IMR-90 (cell line): ENCODE results near the gene CDC45. TPM values are rescaled to one million over a fixed set of nuclear protein-coding genes. Genes with fewer than 3 reads are reported as not detected.

ENCODE experiments used
- ATAC-seq: fragments of 200-7000 bp; cut with Tn5 transposase; 2 replicates; pipeline ENCODE4 v1.9.1; 2020; ENCODE audit warnings: low read depth, mild to moderate bottlenecking, moderate library complexity
- BruUV-seq: library from RNA; stranded (reverse); fragments of 400-500 nt; replicated peaks from 2 replicates; lab custom pipeline; 2021; lab: Mats Ljungman, UMichigan
- CTCF ChIA-PET: fragments of 300-600 bp; formaldehyde crosslinking; extraction: SDS; loops from one replicate; lab custom pipeline; 2021; ENCODE audit warnings: antibody characterized with exemption; lab: Yijun Ruan, JAX
- POLR2A ChIA-PET: fragments of 300-600 bp; sonication (Branson Sonifier 250); formaldehyde crosslinking; loops from one replicate; lab custom pipeline; 2022; ENCODE audit warnings: antibody characterized with exemption; ENCODE audit not compliant: unreplicated experiment; lab: Charles Lee
- DNase-seq: peaks from one replicate; pipeline ENCODE4 v3.0.0; 2013
- H2AFZ ChIP-seq: replicated peaks from 2 replicates; pipeline ENCODE3; 2013; ENCODE audit warnings: low read length, mild to moderate bottlenecking; ENCODE audit not compliant: poor library complexity
- H2AK5ac ChIP-seq: 2 replicates; pipeline ENCODE4 v1.6.1; 2013; ENCODE audit warnings: low read depth, low read length, inconsistent platforms
- H2AK9ac ChIP-seq: replicated peaks from 2 replicates; pipeline ENCODE3; 2013; ENCODE audit warnings: mild to moderate bottlenecking, low read depth, low read length, moderate library complexity; ENCODE audit not compliant: poor library complexity
- H2BK120ac ChIP-seq: 2 replicates; pipeline ENCODE4 v1.6.1; 2013; ENCODE audit warnings: low read depth, low read length, inconsistent platforms
- H2BK15ac ChIP-seq: 3 replicates; pipeline ENCODE4 v1.6.1; 2013; ENCODE audit warnings: low read depth, low read length, inconsistent platforms
- H2BK20ac ChIP-seq: 2 replicates; pipeline ENCODE4 v1.6.1; 2013; ENCODE audit warnings: low read depth, mild to moderate bottlenecking, inconsistent platforms, low read length, moderate library complexity
- H2BK5ac ChIP-seq: 2 replicates; pipeline ENCODE4 v1.6.1; 2013; ENCODE audit warnings: mild to moderate bottlenecking, low read depth, low read length, inconsistent platforms; ENCODE audit not compliant: poor library complexity, severe bottlenecking
- H3K14ac ChIP-seq: replicated peaks from 2 replicates; pipeline ENCODE4 v1.6.1; 2013; ENCODE audit warnings: low read depth, low read length, inconsistent platforms
- H3K18ac ChIP-seq: 2 replicates; pipeline ENCODE4 v1.6.1; 2013; ENCODE audit warnings: low read depth, low read length, control low read depth
- H3K23ac ChIP-seq: 2 replicates; pipeline ENCODE4 v1.6.1; 2013; ENCODE audit warnings: low read depth, low read length, inconsistent platforms
- H3K27ac ChIP-seq: 2 replicates; pipeline ENCODE4 v1.5.1; 2013; ENCODE audit warnings: mild to moderate bottlenecking, control low read depth, low read length; ENCODE audit not compliant: insufficient read depth
- H3K27me3 ChIP-seq: 2 replicates; pipeline ENCODE4 v1.6.1; 2013; ENCODE audit warnings: low read length; ENCODE audit not compliant: control insufficient read depth, insufficient read depth
- H3K36me3 ChIP-seq: 2 replicates; pipeline ENCODE4 v1.6.1; 2013; ENCODE audit warnings: low read length, mixed read lengths; ENCODE audit not compliant: control insufficient read depth, insufficient read depth
- H3K4ac ChIP-seq: 2 replicates; pipeline ENCODE4 v1.6.1; 2013; ENCODE audit warnings: low read depth, low read length, inconsistent platforms
- H3K4me1 ChIP-seq: 2 replicates; pipeline ENCODE4 v1.6.1; 2013; ENCODE audit warnings: low read length, mixed read lengths; ENCODE audit not compliant: control insufficient read depth, insufficient read depth
- H3K4me2 ChIP-seq: 2 replicates; pipeline ENCODE4 v1.6.1; 2013; ENCODE audit warnings: low read depth, mild to moderate bottlenecking, control low read depth, low read length, moderate library complexity
- H3K4me3 ChIP-seq: 2 replicates; pipeline ENCODE4 v1.5.1; 2013; ENCODE audit warnings: low read depth, mild to moderate bottlenecking, control low read depth, low read length, moderate library complexity; ENCODE audit not compliant: insufficient read depth
- H3K56ac ChIP-seq: 2 replicates; pipeline ENCODE4 v1.6.1; 2013; ENCODE audit warnings: low read length, inconsistent platforms; ENCODE audit not compliant: insufficient read depth; ENCODE audit errors: extremely low read depth
- H3K79me1 ChIP-seq, 2 experiments: 2 replicates each; pipeline ENCODE4 v1.6.1; 2013; ENCODE audit warnings: low read length in 2 of 2, inconsistent platforms in 1 of 2, low read depth in 1 of 2
- H3K9ac ChIP-seq: 2 replicates; pipeline ENCODE4 v1.6.1; 2013; ENCODE audit warnings: low read depth, low read length, control low read depth
- H3K9me1 ChIP-seq: 2 replicates; pipeline ENCODE4 v1.6.1; 2013; ENCODE audit warnings: low read length, inconsistent platforms; ENCODE audit not compliant: insufficient read depth
- H3K9me3 ChIP-seq: 2 replicates; pipeline ENCODE4 v1.6.1; 2013; ENCODE audit warnings: low read length; ENCODE audit not compliant: control insufficient read depth, insufficient read depth
- H4K20me1 ChIP-seq: 2 replicates; pipeline ENCODE4 v1.6.1; 2013; ENCODE audit warnings: low read length, inconsistent platforms; ENCODE audit not compliant: insufficient read depth
- H4K5ac ChIP-seq: 2 replicates; pipeline ENCODE4 v1.6.1; 2013; ENCODE audit warnings: mild to moderate bottlenecking, low read depth, low read length, control low read depth
- H4K8ac ChIP-seq, 2 experiments: 2 replicates each; pipeline ENCODE4 v1.6.1; 2013; ENCODE audit warnings: low read depth in 2 of 2, low read length in 2 of 2, control low read depth in 1 of 2, inconsistent platforms in 1 of 2
- H4K91ac ChIP-seq: 2 replicates; pipeline ENCODE4 v1.6.1; 2013; ENCODE audit warnings: low read depth, low read length, inconsistent platforms; ENCODE audit not compliant: insufficient read depth
- MXI1 ChIP-seq: IDR thresholded peaks from 2 replicates; pipeline ENCODE4 v1.6.1; 2012; ENCODE audit warnings: low read depth, mild to moderate bottlenecking, low read length, moderate library complexity, borderline replicate concordance
- SMC3 ChIP-seq: fragments of 150-350 bp; IDR thresholded peaks from 2 replicates; pipeline ENCODE4 v1.6.1; 2016; ENCODE audit warnings: low read depth, mild to moderate bottlenecking, antibody characterized with exemption, low read length, moderate library complexity
- WGBS, 2 experiments: methylation state at CpG; one replicate each; pipeline versions ENCODE4 v1.1.5 to v1.1.7; 2013; ENCODE audit warnings: missing lambda C conversion rate in 2 of 2; ENCODE audit not compliant: insufficient read length in 1 of 2; ENCODE audit errors: extremely low coverage in 2 of 2; 5-methylcytosine and 5-hydroxymethylcytosine counted together
- dilution Hi-C: fragments of 300-500 bp; cut with HindIII; formaldehyde crosslinking; loops from one replicate; pipeline ENCODE4 v1.14.3; 2018; ENCODE audit warnings: low sequenced_read_pairs; ENCODE audit not compliant: unreplicated experiment
- in situ Hi-C: fragments of 300-500 bp; cut with MboI; formaldehyde crosslinking; loops from 3 replicates; pipeline ENCODE4 v1.14.3; 2019; ENCODE audit warnings: low sequenced_read_pairs, inconsistent platforms, mixed read lengths
- intact Hi-C: fragments of 100-400 bp; cut with micrococcal nuclease; formaldehyde crosslinking; loops from 2 replicates; pipeline ENCODE4 v1.10.0; 2022
- polyA plus RNA-seq, 3 experiments: library from polyadenylated mRNA; depleted of rRNA; stranded (reverse); fragments of >200 nt; gene quantifications; 2 replicates each; pipeline ENCODE4 v1.2.3, GENCODE V29; 2012; ENCODE audit warnings: low replicate concordance in 1 of 3
- total RNA-seq: library from RNA; depleted of rRNA; stranded (reverse); fragments of >200 nt; gene quantifications from 2 replicates; pipeline ENCODE4 v1.2.3, GENCODE V29; 2012
- TF ChIP-seq, protein P1 (sequence below): conservative IDR thresholded peaks from 2 replicates; pipeline ENCODE4 v1.5.1; 2012; ENCODE audit warnings: mild to moderate bottlenecking, low read depth, low read length, improper control_type of control experiment

The CDC45 gene
- total and polyA plus RNA-seq, 2 of the 4 experiments (the other 2 are of a cell fraction), result 22.7 to 44.6 TPM

DNA sequence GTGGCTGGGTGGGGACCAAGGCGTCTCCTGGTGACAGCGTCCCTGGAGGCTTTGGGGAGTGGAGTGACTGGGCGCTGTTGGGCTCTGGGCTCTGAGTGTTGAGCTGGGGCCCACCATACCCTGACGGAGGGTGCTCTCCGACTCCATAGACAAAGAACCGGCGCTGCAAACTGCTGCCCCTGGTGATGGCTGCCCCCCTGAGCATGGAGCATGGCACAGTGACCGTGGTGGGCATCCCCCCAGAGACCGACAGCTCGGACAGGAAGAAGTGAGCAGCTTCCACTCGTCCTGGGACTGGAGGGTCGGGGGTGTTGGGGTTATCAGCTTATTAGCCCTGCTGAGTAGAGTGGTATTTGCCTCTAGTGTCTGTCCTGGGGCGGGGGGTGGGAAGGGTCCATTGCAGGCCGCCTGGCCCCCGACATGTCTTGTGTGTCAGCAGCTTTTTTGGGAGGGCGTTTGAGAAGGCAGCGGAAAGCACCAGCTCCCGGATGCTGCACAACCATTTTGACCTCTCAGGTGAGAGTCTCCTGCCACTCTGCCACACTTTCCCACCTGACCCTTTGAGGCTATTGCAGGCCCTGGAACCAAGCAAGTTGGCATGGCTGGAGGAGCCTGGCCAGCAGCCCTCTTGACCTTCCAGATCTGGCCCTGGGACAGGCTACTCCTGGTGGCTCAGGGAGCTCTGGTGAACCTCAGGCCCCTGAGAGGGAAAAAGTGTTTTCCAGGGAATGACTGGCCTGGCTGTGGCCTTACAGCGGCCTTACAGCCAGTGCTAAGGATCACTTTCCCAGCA, 36.9 kb downstream of the CDC45 start:
- no peaks in the 10 kb centered on the region for H3K27me3 ChIP-seq
- no peak overlapping the region for H4K8ac ChIP-seq
- no peak overlapping the region for H3K4me2 ChIP-seq
- H3K23ac ChIP-seq, result no peak overlapping the region
- H2BK5ac ChIP-seq, result no peak overlapping the region
- DNase-seq (no peak), ATAC-seq (no peak)
- BruUV-seq, result no TSS peak
- H3K4ac ChIP-seq, result no peak overlapping the region
- no peak overlapping the region for H4K91ac ChIP-seq
- no peak overlapping the region for H4K5ac ChIP-seq
- WGBS, 2 experiments, result 90% methylated on average over 2 of the region's 19 CpGs; no CpG with 5 or more reads in 1 of the 2 experiments
- H3K36me3 ChIP-seq, result no peaks in the 10 kb centered on the region
- ChIA-PET POLR2A (no interaction called here), CTCF (no interaction called here)
- H3K18ac ChIP-seq, result no peak overlapping the region
- H2AFZ ChIP-seq, result no peak overlapping the region
- in situ Hi-C loops, result no loop called here
- no peaks in the 10 kb centered on the region; the same call in 1 of the 2 replicates for H4K20me1 ChIP-seq
- intact Hi-C loops, result no loop called here
- no peak overlapping the region for H2BK120ac ChIP-seq
- no peaks in the 10 kb centered on the region for H3K9me1 ChIP-seq
- H3K79me1 ChIP-seq, result no peaks in the 10 kb centered on the region
- no peak overlapping the region for H3K27ac ChIP-seq
- no peaks in the 10 kb centered on the region for H3K4me1 ChIP-seq
- H3K56ac ChIP-seq, result no peak overlapping the region
- no peaks in the 10 kb centered on the region; the same call in 1 of the 2 replicates for H3K9me3 ChIP-seq
- no peak overlapping the region for H2AK9ac ChIP-seq
- no peak overlapping the region for H3K14ac ChIP-seq
- H3K4me3 ChIP-seq, result no peak overlapping the region
- no peak overlapping the region for H2BK20ac ChIP-seq
- no peak overlapping the region for H2AK5ac ChIP-seq
- dilution Hi-C loops, result no loop called here
- no peak overlapping the region for H2BK15ac ChIP-seq
- no peak overlapping the region for H3K9ac ChIP-seq
- no peak for TF ChIP-seq SMC3
- TF ChIP-seq, protein P1, sequence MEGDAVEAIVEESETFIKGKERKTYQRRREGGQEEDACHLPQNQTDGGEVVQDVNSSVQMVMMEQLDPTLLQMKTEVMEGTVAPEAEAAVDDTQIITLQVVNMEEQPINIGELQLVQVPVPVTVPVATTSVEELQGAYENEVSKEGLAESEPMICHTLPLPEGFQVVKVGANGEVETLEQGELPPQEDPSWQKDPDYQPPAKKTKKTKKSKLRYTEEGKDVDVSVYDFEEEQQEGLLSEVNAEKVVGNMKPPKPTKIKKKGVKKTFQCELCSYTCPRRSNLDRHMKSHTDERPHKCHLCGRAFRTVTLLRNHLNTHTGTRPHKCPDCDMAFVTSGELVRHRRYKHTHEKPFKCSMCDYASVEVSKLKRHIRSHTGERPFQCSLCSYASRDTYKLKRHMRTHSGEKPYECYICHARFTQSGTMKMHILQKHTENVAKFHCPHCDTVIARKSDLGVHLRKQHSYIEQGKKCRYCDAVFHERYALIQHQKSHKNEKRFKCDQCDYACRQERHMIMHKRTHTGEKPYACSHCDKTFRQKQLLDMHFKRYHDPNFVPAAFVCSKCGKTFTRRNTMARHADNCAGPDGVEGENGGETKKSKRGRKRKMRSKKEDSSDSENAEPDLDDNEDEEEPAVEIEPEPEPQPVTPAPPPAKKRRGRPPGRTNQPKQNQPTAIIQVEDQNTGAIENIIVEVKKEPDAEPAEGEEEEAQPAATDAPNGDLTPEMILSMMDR, result no peak
- no peak for TF ChIP-seq MXI1
